T-cell (primary cell): ENCODE data around the gene NDC80. TPM values are rescaled to one million over a fixed set of nuclear protein-coding genes. Genes with fewer than 3 reads are reported as not detected.

Source experiments
- ATAC-seq, 4 experiments: fragments of 200-7000 bp in 3 of 4; fragments of 150-1000 bp in 1 of 4; cut with Tn5 transposase; replicated peaks in 1 of 4; 1 replicate in 3 of 4; 2 replicates in 1 of 4; pipeline ENCODE4 v1.10.0; 2021; ENCODE audit warnings: moderate library complexity in 3 of 4, mild to moderate bottlenecking in 2 of 4, moderate number of reproducible peaks in 1 of 4
- CTCF ChIA-PET, 2 donors: fragments of 300-600 bp; sonication (Branson Sonifier 250); formaldehyde crosslinking; loops; one replicate each; lab custom pipeline; 2022; ENCODE audit warnings: antibody characterized with exemption in 2 of 2; lab: Charles Lee
- POLR2A ChIA-PET, 2 donors: fragments of 300-600 bp; sonication (Branson Sonifier 250); formaldehyde crosslinking; loops; one replicate each; lab custom pipeline; 2022; ENCODE audit warnings: antibody characterized with exemption in 2 of 2; lab: Charles Lee
- DNase-seq, 35 experiments: peaks; one replicate each; pipeline versions ENCODE4 v3.0.0 to v3.0.0-alpha.2; 2013 to 2023
- H3K27ac ChIP-seq: one replicate; pipeline ENCODE4 v1.5.1; 2013; ENCODE audit warnings: low read length
- H3K27me3 ChIP-seq, 2 experiments: replicated peaks in 1 of 2; 1 replicate in 1 of 2; 2 replicates in 1 of 2; pipeline versions ENCODE4 v1.6.1 to v1.7.0; 2013; ENCODE audit warnings: low read length in 1 of 2, mixed read lengths in 1 of 2; ENCODE audit not compliant: control insufficient read depth in 2 of 2, insufficient read depth in 2 of 2; ENCODE audit errors: extremely low read depth in 1 of 2
- H3K36me3 ChIP-seq, 2 donors: 1 replicate in 1 of 2; 2 replicates in 1 of 2; pipeline versions ENCODE4 v1.6.1 to v1.7.0; 2013; ENCODE audit warnings: low read length in 1 of 2; ENCODE audit not compliant: control insufficient read depth in 2 of 2, insufficient read depth in 1 of 2; ENCODE audit errors: extremely low read depth in 1 of 2
- H3K4me1 ChIP-seq, 2 experiments: 1 replicate in 1 of 2; 2 replicates in 1 of 2; pipeline versions ENCODE4 v1.6.1 to v1.7.0; 2013; ENCODE audit warnings: low read length in 2 of 2, mixed read lengths in 1 of 2; ENCODE audit not compliant: insufficient read depth in 2 of 2, control insufficient read depth in 1 of 2; ENCODE audit errors: extremely low read depth in 1 of 2
- H3K4me3 ChIP-seq, 2 donors: 1 replicate in 1 of 2; 2 replicates in 1 of 2; pipeline versions ENCODE4 v1.5.1 to v1.7.0; 2013; ENCODE audit warnings: mild to moderate bottlenecking in 2 of 2, low read length in 1 of 2, moderate library complexity in 1 of 2; ENCODE audit not compliant: control insufficient read depth in 1 of 2; ENCODE audit errors: extremely low read depth in 1 of 2
- H3K9me3 ChIP-seq: 2 replicates; pipeline ENCODE4 v1.7.0; 2013
- H3K27ac Mint-ChIP-seq, 2 donors: one replicate each; pipeline ENCODE4 v1.8.0; 2020 to 2021; ENCODE audit warnings: mild to moderate bottlenecking in 2 of 2, mixed read lengths in 2 of 2
- H3K27me3 Mint-ChIP-seq, 2 donors: one replicate each; pipeline ENCODE4 v1.8.0; 2021 to 2022; ENCODE audit warnings: mixed read lengths in 2 of 2
- H3K36me3 Mint-ChIP-seq: one replicate; pipeline ENCODE4 v1.8.0; 2021; ENCODE audit warnings: mixed read lengths
- H3K4me1 Mint-ChIP-seq, 3 donors: one replicate each; pipeline ENCODE4 v1.8.0; 2020 to 2022; ENCODE audit warnings: mixed read lengths in 3 of 3, mild to moderate bottlenecking in 1 of 3
- H3K4me3 Mint-ChIP-seq, 3 donors: one replicate each; pipeline ENCODE4 v1.8.0; 2020 to 2022; ENCODE audit warnings: mild to moderate bottlenecking in 3 of 3, mixed read lengths in 3 of 3, moderate library complexity in 3 of 3
- H3K9me3 Mint-ChIP-seq, 3 donors: one replicate each; pipeline ENCODE4 v1.8.0; 2020 to 2022; ENCODE audit warnings: mixed read lengths in 3 of 3
- WGBS: methylation state at CpG from one replicate; pipeline ENCODE4 v1.1.5; 2013; ENCODE audit warnings: missing lambda C conversion rate; ENCODE audit not compliant: insufficient coverage; 5-methylcytosine and 5-hydroxymethylcytosine counted together
- total RNA-seq, 35 experiments: library from RNA in 6 of 35; stranded (reverse) in 6 of 35; fragments of 120-200 nt in 1 of 35; gene quantifications; one replicate each; pipeline versions ENCODE4 v1.2.1 to v1.2.4 and lab custom pipeline; 2013 to 2026

The NDC80 gene
- total RNA-seq, 5 donors from 2014 or later (not counting 1 experiment from before 2014, with no cell fraction given), result 2.3 to 8.2 (median 3.3) TPM

DNA sequence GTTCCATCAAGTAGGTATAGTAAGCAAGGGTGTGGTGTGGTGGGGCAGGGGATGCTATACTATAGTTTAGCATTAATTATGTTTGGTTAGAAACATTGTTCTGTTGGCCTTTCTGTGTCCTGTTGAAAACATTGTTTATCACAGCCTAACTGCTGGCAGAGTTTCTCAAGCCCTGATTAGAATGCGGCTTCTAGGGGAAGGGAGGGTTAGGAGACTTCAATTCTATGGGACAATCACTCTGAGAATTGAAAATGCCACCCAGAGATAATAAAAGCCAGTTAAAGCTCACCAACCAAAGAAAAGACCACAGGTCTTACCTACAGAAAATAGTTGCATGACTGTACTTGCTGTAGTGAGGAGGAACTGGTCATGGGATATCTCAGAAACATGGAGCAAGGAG lies 64.2 kb downstream of the NDC80 start:
- ChIA-PET POLR2A (interaction anchor here (2.0 to 2.7 kb wide), 3 partner anchors 21 to 28 kb away, joined by 20 to 120 read pairs (median 60); partner anchors contain the start of gene SMCHD1 (in 2 of the 2)), CTCF (interaction anchor here (0.6 to 2.6 kb wide), 7 partner anchors 8 to 88 kb away, joined by 3 to 37 read pairs (median 6); no protein-coding TSS in a partner anchor)
- Histone ChIP-seq H3K4me3 (no peak overlapping the region), H3K4me1 (peaks cover 45 to 73% of the 10 kb centered on the region in 2 experiments), H3K27ac (peak overlapping the region; percentile 100), H3K27me3 (no peaks in the 10 kb centered on the region), H3K9me3 (no peaks in the 10 kb centered on the region), H3K36me3 (no peaks in the 10 kb centered on the region)
- ATAC-seq (no peak), DNase-seq (no peak)
- peak overlapping the region in 1 of 3 donors; percentile 84 for H3K4me3 Mint-ChIP-seq
- no CpG with 5 or more reads among the region's 1 CpG for WGBS
- peaks cover 13% of the 10 kb centered on the region for H3K36me3 Mint-ChIP-seq
- H3K4me1 Mint-ChIP-seq, result peaks cover 93 to 95% (median 94%) of the 10 kb centered on the region in 3 donors
- H3K27ac Mint-ChIP-seq, result peak overlapping the region; percentile 99 to 100
- H3K27me3 Mint-ChIP-seq, result no peaks in the 10 kb centered on the region
- peaks cover 0 to 7% (median 2%) of the 10 kb centered on the region in 3 donors for H3K9me3 Mint-ChIP-seq

DNA sequence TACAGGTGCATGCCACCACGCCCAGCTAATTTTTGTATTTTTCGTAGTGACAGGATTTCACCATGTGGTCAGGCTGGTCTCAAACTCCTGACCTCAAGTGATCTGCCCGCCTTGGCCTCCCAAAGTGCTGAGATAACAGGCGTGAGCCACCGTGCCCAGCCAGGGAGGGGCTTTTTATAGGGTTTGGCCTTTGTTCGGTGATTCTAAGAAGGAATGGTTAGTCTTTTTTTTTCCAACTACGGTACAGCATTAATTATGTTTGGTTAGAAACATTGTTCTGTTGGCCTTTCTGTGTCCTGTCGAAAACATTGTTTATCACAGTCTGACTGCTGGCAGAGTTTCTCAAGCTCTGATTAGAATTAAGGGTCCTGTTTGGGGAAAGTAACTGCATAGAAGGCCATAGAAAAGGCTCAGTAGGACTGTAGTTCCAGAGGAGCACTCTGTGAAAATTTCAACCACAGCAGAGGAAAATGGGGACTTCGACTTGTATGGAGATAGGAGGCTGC lies 64.8 kb downstream of the NDC80 start:
- POLR2A ChIA-PET, result interaction anchor here (0.6 to 2.7 kb wide), 15 partner anchors 9 to 815 kb away, joined by 3 to 120 read pairs (median 7); partner anchors contain the start of gene SMCHD1 (in 2 of the 2)
- DNase-seq, result peak in 4 of 35 experiments; percentile 4 to 61 (median 20)
- Histone ChIP-seq H3K9me3 (no peaks in the 10 kb centered on the region), H3K4me3 (peak overlapping the region; percentile 0 to 35), H3K4me1 (peaks cover 50 to 78% of the 10 kb centered on the region in 2 experiments), H3K27ac (peak overlapping the region; percentile 100), H3K36me3 (no peaks in the 10 kb centered on the region), H3K27me3 (no peaks in the 10 kb centered on the region)
- ATAC-seq, result peak; percentile 34 to 52 (median 49)
- no peaks in the 10 kb centered on the region for H3K27me3 Mint-ChIP-seq
- H3K4me1 Mint-ChIP-seq, result peaks cover 97 to 99% (median 98%) of the 10 kb centered on the region in 3 donors
- H3K9me3 Mint-ChIP-seq, result peaks cover 0 to 7% (median 2%) of the 10 kb centered on the region in 3 donors
- peak overlapping the region; percentile 66 to 84 (median 79) for H3K4me3 Mint-ChIP-seq
- 0% methylated on average over 1 of the region's 9 CpGs for WGBS
- peaks cover 13% of the 10 kb centered on the region for H3K36me3 Mint-ChIP-seq
- CTCF ChIA-PET, result interaction anchor here (0.6 to 2.6 kb wide), 18 partner anchors 8 to 817 kb away, joined by 3 to 37 read pairs (median 4); partner anchors contain the start of genes METTL4 (in 1 of the 2), NDC80 (in 1 of the 2) and SMCHD1 (in 1 of the 2)
- peak overlapping the region; percentile 99 to 100 for H3K27ac Mint-ChIP-seq

DNA sequence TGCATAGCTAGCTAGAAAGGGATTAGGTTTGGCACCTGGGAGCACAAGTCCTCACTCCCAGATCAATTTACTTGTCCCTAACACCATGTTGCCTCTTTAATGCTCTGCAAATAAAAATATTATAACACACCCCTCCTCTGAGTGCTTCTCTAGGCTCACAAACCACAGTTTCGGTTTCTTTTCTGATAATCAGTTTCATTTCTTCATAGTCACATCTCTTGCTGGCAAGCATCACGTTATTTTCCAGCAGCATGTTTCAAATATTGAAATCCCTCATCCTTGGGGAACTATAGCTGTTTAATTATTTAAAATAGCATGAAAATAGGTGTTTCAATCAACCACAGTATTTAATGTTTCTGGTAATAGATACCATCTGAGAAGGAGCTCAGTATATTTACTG lies 70.3 kb downstream of the NDC80 start:
- peak in 3 of 4 experiments; percentile 34 to 49 (median 44) for ATAC-seq
- Mint-ChIP-seq H3K27ac (no peak overlapping the region), H3K36me3 (no peaks in the 10 kb centered on the region), H3K4me3 (peak overlapping the region; percentile 61 to 84 (median 71)), H3K9me3 (no peaks in the 10 kb centered on the region), H3K27me3 (no peaks in the 10 kb centered on the region), H3K4me1 (peaks cover 52 to 54% (median 53%) of the 10 kb centered on the region in 3 donors)
- Histone ChIP-seq H3K27ac (peak overlapping the region; percentile 100), H3K36me3 (no peaks in the 10 kb centered on the region), H3K4me1 (peaks cover 61 to 65% of the 10 kb centered on the region in 2 experiments), H3K4me3 (peak overlapping the region in 1 of 2 donors; percentile 25), H3K9me3 (no peaks in the 10 kb centered on the region), H3K27me3 (no peaks in the 10 kb centered on the region)
- CTCF ChIA-PET, result interaction anchor here in 1 of 2 donors (0.7 kb wide), 1 partner anchor 67 kb away, joined by 4 read pairs; no protein-coding TSS in a partner anchor
- POLR2A ChIA-PET, result interaction anchor here (0.5 to 2.0 kb wide), 9 partner anchors 12 to 318 kb away, joined by 3 to 13 read pairs (median 3); partner anchors contain the start of gene SMCHD1 (in 2 of the 2)
- 0% methylated on average over 1 of the region's 2 CpGs for WGBS
- DNase-seq, result peak in 1 of 35 experiments; percentile 76

DNA sequence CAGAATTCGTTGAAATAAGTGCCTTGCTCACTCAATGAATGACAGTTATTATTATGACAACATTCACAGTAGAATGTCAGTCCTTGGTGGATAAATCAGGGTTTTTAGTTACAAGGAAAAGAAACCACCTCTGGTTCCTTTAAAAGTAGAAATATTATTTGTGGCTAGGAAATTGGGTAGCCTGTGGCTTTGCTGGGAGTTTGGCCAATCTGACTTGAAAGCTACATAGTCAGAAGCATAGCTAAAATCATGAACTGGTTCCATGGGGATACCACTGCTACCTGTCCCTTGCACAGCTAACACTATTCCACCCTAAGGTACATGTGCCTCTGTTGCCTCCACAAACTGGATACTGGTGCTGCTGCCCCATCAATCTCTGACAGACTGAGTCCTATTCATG lies 71.4 kb downstream of the NDC80 start:
- Mint-ChIP-seq H3K27ac (no peak overlapping the region), H3K27me3 (no peaks in the 10 kb centered on the region), H3K4me1 (peaks cover 43 to 51% (median 47%) of the 10 kb centered on the region in 3 donors), H3K9me3 (no peaks in the 10 kb centered on the region), H3K36me3 (no peaks in the 10 kb centered on the region), H3K4me3 (peak overlapping the region in 2 of 3 donors; percentile 28)
- ATAC-seq, result no peak
- CTCF ChIA-PET, result interaction anchor here in 1 of 2 donors (0.6 to 0.7 kb wide), 2 partner anchors 9 to 11 kb away, joined by 3 read pairs; no protein-coding TSS in a partner anchor
- Histone ChIP-seq H3K9me3 (no peaks in the 10 kb centered on the region), H3K36me3 (no peaks in the 10 kb centered on the region), H3K27me3 (no peaks in the 10 kb centered on the region), H3K4me1 (peaks cover 54 to 58% of the 10 kb centered on the region in 2 experiments), H3K4me3 (no peak overlapping the region), H3K27ac (peak overlapping the region; percentile 11)
- POLR2A ChIA-PET, result interaction anchor here (1.3 to 1.6 kb wide), 3 partner anchors 11 to 37 kb away, joined by 3 to 9 read pairs (median 4); partner anchors contain the start of gene SMCHD1 (in 1 of the 2)
- no CpG with 5 or more reads among the region's 1 CpG for WGBS
- DNase-seq, result no peak

DNA sequence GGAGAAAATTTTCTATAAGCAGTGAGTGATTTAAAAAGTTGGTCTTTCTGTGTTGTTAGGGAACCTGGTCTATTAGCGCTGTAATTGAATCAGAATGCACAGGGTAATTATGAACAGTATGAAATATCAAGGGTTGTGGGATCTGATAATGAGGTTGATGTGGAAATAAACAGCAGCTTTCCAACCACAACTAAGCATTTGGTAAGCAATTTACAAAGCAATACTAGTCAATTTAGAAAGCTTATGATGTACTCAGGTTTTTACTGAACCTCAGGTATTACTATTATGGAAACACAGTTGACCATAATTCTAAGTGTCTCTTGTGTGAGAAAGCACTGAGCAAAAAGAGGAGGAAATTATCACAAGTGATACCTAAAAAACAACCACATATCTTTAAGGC lies 73.2 kb downstream of the NDC80 start:
- ATAC-seq (peak in 2 of 4 experiments; percentile 11 to 50), DNase-seq (no peak)
- no peaks in the 10 kb centered on the region for H3K27me3 ChIP-seq
- H3K9me3 ChIP-seq, result no peaks in the 10 kb centered on the region
- no peak overlapping the region for H3K4me3 ChIP-seq
- Mint-ChIP-seq H3K9me3 (no peaks in the 10 kb centered on the region), H3K4me1 (peaks cover 25 to 33% (median 29%) of the 10 kb centered on the region in 3 donors), H3K27me3 (no peaks in the 10 kb centered on the region), H3K27ac (no peak overlapping the region), H3K36me3 (no peaks in the 10 kb centered on the region), H3K4me3 (no peak overlapping the region)
- H3K4me1 ChIP-seq, result peaks cover 41% of the 10 kb centered on the region in 2 experiments
- H3K36me3 ChIP-seq, result no peaks in the 10 kb centered on the region
- POLR2A ChIA-PET, result interaction anchor here (0.6 to 0.7 kb wide), 2 partner anchors 39 to 53 kb away, joined by 3 to 11 read pairs; no protein-coding TSS in a partner anchor
- H3K27ac ChIP-seq, result no peak overlapping the region
- no CpG with 5 or more reads among the region's 1 CpG for WGBS
- CTCF ChIA-PET, result interaction anchor here (0.5 to 0.6 kb wide), 3 partner anchors 8 to 37 kb away, joined by 3 to 4 read pairs (median 3); no protein-coding TSS in a partner anchor

DNA sequence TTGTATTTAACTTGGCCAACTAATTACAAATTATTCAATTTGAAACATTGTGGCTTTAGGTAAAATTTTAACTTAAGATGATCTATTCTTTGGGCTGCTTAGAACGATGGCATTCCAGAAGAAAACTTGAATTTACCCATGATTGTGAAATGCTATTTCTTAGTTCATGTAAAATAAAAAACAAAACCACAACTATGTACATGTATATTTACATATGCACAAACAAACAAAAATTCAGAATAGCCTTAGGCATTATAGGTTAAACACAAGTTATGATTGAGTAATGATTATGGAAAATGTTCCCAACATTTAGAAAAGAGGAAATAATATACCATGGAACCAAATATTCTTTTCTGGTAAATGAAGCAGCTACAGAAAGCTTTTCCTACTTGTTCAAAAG lies 80.6 kb downstream of the NDC80 start:
- Histone ChIP-seq H3K27me3 (no peaks in the 10 kb centered on the region), H3K4me3 (no peak overlapping the region), H3K4me1 (peaks cover 4 to 18% of the 10 kb centered on the region in 2 experiments), H3K9me3 (no peaks in the 10 kb centered on the region), H3K27ac (no peak overlapping the region), H3K36me3 (no peaks in the 10 kb centered on the region)
- ChIA-PET POLR2A (interaction anchor here in 1 of 2 donors (1.4 kb wide), 1 partner anchor 15 kb away, joined by 7 read pairs; no protein-coding TSS in a partner anchor), CTCF (interaction anchor here (0.6 to 1.6 kb wide), 4 partner anchors 9 to 42 kb away, joined by 3 to 6 read pairs (median 6); no protein-coding TSS in a partner anchor)
- no CpG with 5 or more reads among the region's 1 CpG for WGBS
- Mint-ChIP-seq H3K4me1 (peaks cover 21 to 34% (median 31%) of the 10 kb centered on the region in 3 donors), H3K9me3 (no peaks in the 10 kb centered on the region), H3K27me3 (no peaks in the 10 kb centered on the region), H3K36me3 (peaks cover 4% of the 10 kb centered on the region), H3K27ac (no peak overlapping the region), H3K4me3 (no peak overlapping the region)
- ATAC-seq, result no peak
- no peak for DNase-seq
